PC-3 (cell line): ENCODE data around the gene LCE1E.

ENCODE experiments used
- CTCF ChIP-seq: fragments of 300-600 bp; sonication (generic); conservative IDR thresholded peaks from 2 replicates; pipeline ENCODE4 v1.5.1; 2017; ENCODE audit warnings: antibody characterized with exemption, low read depth, mild to moderate bottlenecking, low read length
- EZH2 ChIP-seq: fragments of 300-600 bp; sonication (generic); IDR thresholded peaks from one replicate; pipeline ENCODE4 v1.6.1; 2017; ENCODE audit warnings: antibody characterized with exemption, mild to moderate bottlenecking, low read length; ENCODE audit not compliant: unreplicated experiment
- EZH2phosphoT487 ChIP-seq: fragments of 300-600 bp; sonication (generic); IDR thresholded peaks from 2 replicates; pipeline ENCODE4 v1.6.1; 2018; ENCODE audit warnings: mild to moderate bottlenecking, antibody characterized with exemption, low read length, borderline replicate concordance

GRCh38 chr1:152756872-152757271 is 29.2 kb upstream of the LCE1E start:
- TF ChIP-seq CTCF (no peak), EZH2 (no peak), EZH2phosphoT487 (no peak)
